Measurements from ENCODE around the gene DLL3.

- no peak for TF ChIP-seq CTCF (IDR thresholded peaks at IDR 0.05)
- no peak for TF ChIP-seq POLR2AphosphoS5 (IDR thresholded peaks at IDR 0.05)
These were observed 54.4 kb downstream of the DLL3 start for GRCh38 chr19:39553082-39553652.
